A673 (cell line): Measurements from ENCODE around the gene SLIT3. TPM values are rescaled to one million over a fixed set of nuclear protein-coding genes. Genes with fewer than 3 reads are reported as not detected.

ENCODE experiments used
- BruUV-seq: library from RNA; stranded (reverse); fragments of 400-500 nt; replicated peaks from 2 replicates; lab custom pipeline; 2021; lab: Mats Ljungman, UMichigan
- CTCF ChIA-PET: fragments of 300-600 bp; sonication (Branson Sonifier 250); formaldehyde crosslinking; loops from one replicate; lab custom pipeline; 2022; ENCODE audit warnings: antibody characterized with exemption; lab: Charles Lee
- POLR2A ChIA-PET: fragments of 300-600 bp; sonication (Branson Sonifier 250); formaldehyde crosslinking; loops from one replicate; lab custom pipeline; 2022; ENCODE audit warnings: antibody characterized with exemption; ENCODE audit not compliant: low non-redundant PET; lab: Charles Lee
- DNase-seq: peaks from one replicate; pipeline ENCODE4 v3.0.0-alpha.2; 2015; ENCODE audit warnings: low spot score
- H3K27ac ChIP-seq: fragments of 200-600 bp; sonication (generic); 2 replicates; pipeline ENCODE4 v1.5.1; 2016; ENCODE audit warnings: mixed run types, low read depth, mild to moderate bottlenecking, mixed read lengths, antibody characterized with exemption, low read length; ENCODE audit not compliant: poor library complexity, severe bottlenecking
- H3K27me3 ChIP-seq: fragments of 200-600 bp; sonication (generic); replicated peaks from 2 replicates; pipeline ENCODE4 v1.6.1; 2017; ENCODE audit warnings: mixed run types, low read depth, mild to moderate bottlenecking, mixed read lengths, antibody characterized with exemption, low read length; ENCODE audit not compliant: insufficient read depth, poor library complexity
- H3K36me3 ChIP-seq: fragments of 200-600 bp; sonication (generic); 2 replicates; pipeline ENCODE4 v1.6.1; 2016; ENCODE audit warnings: mixed run types, mild to moderate bottlenecking, mixed read lengths, antibody characterized with exemption, low read length; ENCODE audit not compliant: insufficient read depth, poor library complexity, severe bottlenecking
- H3K4me1 ChIP-seq: fragments of 200-600 bp; sonication (generic); 2 replicates; pipeline ENCODE4 v1.6.1; 2017; ENCODE audit warnings: mixed run types, mild to moderate bottlenecking, mixed read lengths, antibody characterized with exemption, low read length; ENCODE audit not compliant: insufficient read depth, poor library complexity, severe bottlenecking
- H3K4me3 ChIP-seq: fragments of 200-600 bp; sonication (generic); 2 replicates; pipeline ENCODE4 v1.5.1; 2016; ENCODE audit warnings: low read depth, mixed run types, mild to moderate bottlenecking, mixed read lengths, low read length; ENCODE audit not compliant: poor library complexity, severe bottlenecking
- H3K9me3 ChIP-seq: fragments of 200-600 bp; sonication (generic); 2 replicates; pipeline ENCODE4 v1.6.1; 2016; ENCODE audit warnings: mixed run types, low read depth, mild to moderate bottlenecking, mixed read lengths, antibody characterized with exemption, low read length; ENCODE audit not compliant: poor library complexity, severe bottlenecking
- EZH2 ChIP-seq: fragments of 200-600 bp; sonication (generic); IDR thresholded peaks from 2 replicates; pipeline ENCODE4 v1.6.1; 2017; ENCODE audit warnings: borderline replicate concordance, low read depth, mild to moderate bottlenecking, mixed read lengths, antibody characterized with exemption, low read length; ENCODE audit not compliant: poor library complexity, severe bottlenecking
- intact Hi-C: fragments of 100-400 bp; cut with micrococcal nuclease; formaldehyde crosslinking; loops from one replicate; pipeline ENCODE4 v1.10.0; 2022; ENCODE audit not compliant: unreplicated experiment
- total RNA-seq: library from RNA; stranded (reverse); gene quantifications from 2 replicates; pipeline ENCODE4 v1.2.3, GENCODE V29; 2021
- TF ChIP-seq, protein P1 (sequence below): fragments of 300-800, 200-600 bp; sonication (generic); conservative IDR thresholded peaks from 2 replicates; pipeline ENCODE4 v1.5.1; 2017; ENCODE audit warnings: low read depth, mild to moderate bottlenecking, antibody characterized with exemption, low read length, moderate library complexity, mixed read lengths

Gene SLIT3
- total RNA-seq, 1 experiment from 2014 or later, result not detected

DNA sequence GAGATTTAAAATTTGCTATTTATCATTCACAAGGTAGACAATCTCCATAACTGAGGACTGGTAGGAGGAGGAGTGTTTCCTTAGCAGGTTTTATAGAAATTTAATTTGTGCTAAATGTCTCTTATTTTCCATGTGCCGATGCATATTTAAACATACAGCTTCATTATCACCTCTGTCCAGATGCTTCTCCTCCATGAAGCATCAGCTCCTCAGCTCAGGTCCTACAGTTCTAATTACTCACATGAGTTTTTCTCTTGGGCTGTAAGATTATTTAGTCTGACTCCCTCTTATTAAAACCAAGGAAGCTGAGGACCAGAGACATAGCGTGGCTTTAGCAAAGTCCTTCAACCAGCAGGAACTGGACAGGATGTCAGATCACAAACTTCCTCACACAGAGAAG, 421.6 kb downstream of the SLIT3 start:
- no peak for TF ChIP-seq EZH2
- TF ChIP-seq, protein P1, sequence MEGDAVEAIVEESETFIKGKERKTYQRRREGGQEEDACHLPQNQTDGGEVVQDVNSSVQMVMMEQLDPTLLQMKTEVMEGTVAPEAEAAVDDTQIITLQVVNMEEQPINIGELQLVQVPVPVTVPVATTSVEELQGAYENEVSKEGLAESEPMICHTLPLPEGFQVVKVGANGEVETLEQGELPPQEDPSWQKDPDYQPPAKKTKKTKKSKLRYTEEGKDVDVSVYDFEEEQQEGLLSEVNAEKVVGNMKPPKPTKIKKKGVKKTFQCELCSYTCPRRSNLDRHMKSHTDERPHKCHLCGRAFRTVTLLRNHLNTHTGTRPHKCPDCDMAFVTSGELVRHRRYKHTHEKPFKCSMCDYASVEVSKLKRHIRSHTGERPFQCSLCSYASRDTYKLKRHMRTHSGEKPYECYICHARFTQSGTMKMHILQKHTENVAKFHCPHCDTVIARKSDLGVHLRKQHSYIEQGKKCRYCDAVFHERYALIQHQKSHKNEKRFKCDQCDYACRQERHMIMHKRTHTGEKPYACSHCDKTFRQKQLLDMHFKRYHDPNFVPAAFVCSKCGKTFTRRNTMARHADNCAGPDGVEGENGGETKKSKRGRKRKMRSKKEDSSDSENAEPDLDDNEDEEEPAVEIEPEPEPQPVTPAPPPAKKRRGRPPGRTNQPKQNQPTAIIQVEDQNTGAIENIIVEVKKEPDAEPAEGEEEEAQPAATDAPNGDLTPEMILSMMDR, result no peak
- BruUV-seq, result no TSS peak

DNA sequence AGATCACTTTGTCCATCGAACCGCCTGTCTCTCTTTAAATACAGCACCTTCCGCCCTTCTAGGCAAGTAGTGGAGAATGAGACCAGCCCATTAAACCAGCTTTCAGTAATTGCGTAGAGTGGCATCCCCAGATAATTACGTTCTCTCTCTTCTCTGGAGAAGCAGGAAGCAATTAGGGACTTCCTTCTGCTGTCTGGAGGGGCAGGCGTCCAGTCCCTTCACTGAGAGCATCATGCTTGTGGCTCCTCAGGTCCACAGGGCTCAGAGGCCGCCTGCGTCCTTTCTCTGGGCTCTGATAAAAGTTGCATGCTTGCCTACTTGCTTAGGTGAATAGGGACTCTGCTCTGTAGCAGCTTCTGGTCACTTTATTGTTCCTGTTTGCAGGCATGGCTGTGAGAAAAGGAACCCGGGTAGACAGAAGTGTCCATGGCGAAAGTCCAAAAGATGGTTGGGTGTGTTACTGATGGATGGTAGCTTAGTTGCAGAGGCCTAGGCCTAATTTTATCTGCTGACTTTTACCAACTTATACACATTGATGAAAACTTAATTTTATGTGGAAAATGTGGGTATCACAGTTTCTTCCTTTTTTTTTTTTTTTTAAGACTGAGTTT, 422.7 kb downstream of the SLIT3 start:
- Histone ChIP-seq H3K27ac (no peak overlapping the region), H3K36me3 (no peaks in the 10 kb centered on the region), H3K9me3 (no peaks in the 10 kb centered on the region), H3K27me3 (peaks cover 63% of the 10 kb centered on the region), H3K4me3 (no peak overlapping the region), H3K4me1 (no peaks in the 10 kb centered on the region)
- no peak for DNase-seq
- BruUV-seq, result no TSS peak
- CTCF ChIA-PET, result no interaction called here
- intact Hi-C loops, result no loop called here
- TF ChIP-seq, protein P1, result no peak
- TF ChIP-seq EZH2, result no peak
- POLR2A ChIA-PET, result no interaction called here

More for the DNA sequence above, 421.6 kb downstream of the SLIT3 start:
- no peak overlapping the region for H3K27ac ChIP-seq
- H3K36me3 ChIP-seq, result no peaks in the 10 kb centered on the region
- no peaks in the 10 kb centered on the region for H3K4me1 ChIP-seq
- H3K4me3 ChIP-seq, result no peak overlapping the region
- intact Hi-C loops, result no loop called here
- POLR2A ChIA-PET, result no interaction called here
- CTCF ChIA-PET, result no interaction called here
- DNase-seq, result no peak
- peaks cover 52% of the 10 kb centered on the region for H3K27me3 ChIP-seq
- no peaks in the 10 kb centered on the region for H3K9me3 ChIP-seq

DNA sequence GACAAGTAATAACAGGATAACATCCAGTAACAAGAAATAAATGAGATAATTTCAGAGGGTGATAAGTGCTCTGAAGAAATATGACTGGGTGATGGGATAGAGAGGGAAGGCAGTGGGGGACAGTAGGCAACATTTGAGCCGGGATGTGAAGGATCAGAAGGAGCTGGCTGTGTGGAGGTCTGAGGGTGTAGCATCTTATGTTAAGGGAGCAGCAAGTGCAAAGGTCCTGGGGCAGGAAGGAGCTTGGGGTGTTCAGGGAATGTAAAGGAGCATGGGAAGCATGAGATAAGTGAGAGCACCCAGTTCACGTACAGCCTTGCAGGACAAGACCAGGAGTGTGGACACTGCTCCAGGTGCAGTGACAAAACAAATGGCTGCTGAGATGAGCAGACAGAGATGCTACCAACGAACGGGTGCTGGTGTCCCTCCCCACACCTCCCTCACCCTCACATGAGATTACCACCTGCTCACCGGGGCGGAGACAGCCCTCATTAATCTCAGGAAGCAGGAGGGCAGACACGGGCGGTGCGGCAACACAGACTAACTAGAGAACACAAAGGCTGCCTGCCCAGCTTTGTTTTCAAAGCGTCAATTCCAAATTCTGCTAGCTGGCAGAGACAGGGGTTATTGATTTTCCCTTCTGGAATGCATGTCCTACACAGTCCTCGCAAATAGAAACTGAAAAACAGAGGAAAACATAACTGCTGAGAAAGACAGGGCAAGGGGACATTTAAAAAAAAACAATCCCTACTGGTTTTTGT, 423.6 kb downstream of the SLIT3 start:
- intact Hi-C loops, result no loop called here
- Histone ChIP-seq H3K36me3 (no peaks in the 10 kb centered on the region), H3K4me3 (no peak overlapping the region), H3K4me1 (no peaks in the 10 kb centered on the region), H3K27me3 (peaks cover 59% of the 10 kb centered on the region), H3K9me3 (no peaks in the 10 kb centered on the region), H3K27ac (no peak overlapping the region)
- ChIA-PET POLR2A (no interaction called here), CTCF (no interaction called here)
- DNase-seq, result no peak
- TF ChIP-seq, protein P1, result no peak
- no peak for TF ChIP-seq EZH2
- BruUV-seq, result no TSS peak
